Islet precursor cell (in vitro differentiated cells): ENCODE data around the gene TCF7L2.
A peak's percentile ranks its signal among the peaks of the same experiment; 100 is the strongest.

ENCODE experiments used
- DNase-seq: peaks from one replicate; pipeline ENCODE4 v3.0.0-alpha.2; 2018

The TCF7L2 gene

GRCh38 chr10:112949875-112950507, at the start of gene TCF7L2:
TCF7L2 (plus strand) TSS chr10:112950247; CDS start chr10:112950757, 510 bp downstream.
- DNase-seq: peak; percentile 99

GRCh38 chr10:112902730-112903129, 47.3 kb upstream of the TCF7L2 start:
- no peak for DNase-seq

- no peak for DNase-seq
Observed at GRCh38 chr10:112904000-112904399, 46.0 kb upstream of the TCF7L2 start.

GRCh38 chr10:112906945-112907344, 43.1 kb upstream of the TCF7L2 start:
- DNase-seq: no peak

- DNase-seq: no peak
Observed at GRCh38 chr10:112907893-112908292, 42.2 kb upstream of the TCF7L2 start.

- DNase-seq: no peak
Observed at GRCh38 chr10:112911206-112911605, 38.8 kb upstream of the TCF7L2 start.

GRCh38 chr10:112912410-112912928, 37.6 kb upstream of the TCF7L2 start:
- peak; percentile 37 for DNase-seq

GRCh38 chr10:112913255-112913654, 36.8 kb upstream of the TCF7L2 start:
- DNase-seq: peak; percentile 11

- peak; percentile 28 for DNase-seq
Observed at GRCh38 chr10:112913661-112914287, 36.3 kb upstream of the TCF7L2 start.

GRCh38 chr10:112914288-112914952, 35.6 kb upstream of the TCF7L2 start:
- DNase-seq: no peak

- DNase-seq: peak; percentile 85
Observed at GRCh38 chr10:112915590-112916572, 34.2 kb upstream of the TCF7L2 start.

GRCh38 chr10:112917681-112918080, 32.4 kb upstream of the TCF7L2 start:
- no peak for DNase-seq

- no peak for DNase-seq
Observed at GRCh38 chr10:112918771-112919170, 31.3 kb upstream of the TCF7L2 start.

- peak; percentile 89 for DNase-seq
Observed at GRCh38 chr10:112919721-112920120, 30.3 kb upstream of the TCF7L2 start.

GRCh38 chr10:112926906-112927688, 22.9 kb upstream of the TCF7L2 start:
- DNase-seq: peak; percentile 18

GRCh38 chr10:112927980-112928379, 22.1 kb upstream of the TCF7L2 start:
- DNase-seq: peak; percentile 30

- no peak for DNase-seq
Observed at GRCh38 chr10:112932658-112933057, 17.4 kb upstream of the TCF7L2 start.

- DNase-seq: no peak
Observed at GRCh38 chr10:112934193-112934592, 15.9 kb upstream of the TCF7L2 start.

GRCh38 chr10:112938808-112939482, 11.1 kb upstream of the TCF7L2 start:
- DNase-seq: peak; percentile 24

GRCh38 chr10:112945811-112946210, 4.2 kb upstream of the TCF7L2 start:
- DNase-seq: peak; percentile 22

- peak; percentile 25 for DNase-seq
Observed at GRCh38 chr10:112946649-112947048, 3.4 kb upstream of the TCF7L2 start.
